Stimulated activated CD4-positive, alpha-beta T cell treated with anti-CD3 and anti-CD28 coated beads, Interleukin-4, amount 100 ng/mL, for 1 hour (primary cell): ENCODE data around the gene GNAS-AS1.

Experiments
- DNase-seq: peaks from one replicate; pipeline ENCODE4 v3.0.0-alpha.2; 2020

Gene GNAS-AS1

GRCh38 chr20:58807801-58808200 lies 42.9 kb downstream of the GNAS-AS1 start:
- no peak for DNase-seq

GRCh38 chr20:58803533-58803932 lies 47.2 kb downstream of the GNAS-AS1 start:
- no peak for DNase-seq

DNA sequence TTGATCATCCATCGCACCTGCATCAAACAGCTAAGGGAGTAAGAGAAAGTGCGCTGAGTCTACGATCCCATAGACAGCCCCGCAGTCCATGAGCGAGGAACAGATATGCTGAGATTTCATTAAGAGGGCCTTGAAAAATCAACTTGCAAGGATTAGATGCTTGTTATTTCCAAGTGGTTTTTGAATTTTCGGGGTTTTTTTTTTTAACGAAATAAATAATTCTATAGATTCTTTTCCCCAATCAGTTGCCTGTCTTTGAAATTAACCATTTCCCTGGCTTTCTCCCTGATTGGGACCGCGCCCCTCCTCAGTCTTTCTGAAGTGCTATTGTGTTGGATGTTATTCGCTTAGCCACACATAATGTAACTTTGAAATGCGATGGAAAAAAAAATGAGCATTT lies 48.6 kb downstream of the GNAS-AS1 start:
- DNase-seq, result no peak

DNA sequence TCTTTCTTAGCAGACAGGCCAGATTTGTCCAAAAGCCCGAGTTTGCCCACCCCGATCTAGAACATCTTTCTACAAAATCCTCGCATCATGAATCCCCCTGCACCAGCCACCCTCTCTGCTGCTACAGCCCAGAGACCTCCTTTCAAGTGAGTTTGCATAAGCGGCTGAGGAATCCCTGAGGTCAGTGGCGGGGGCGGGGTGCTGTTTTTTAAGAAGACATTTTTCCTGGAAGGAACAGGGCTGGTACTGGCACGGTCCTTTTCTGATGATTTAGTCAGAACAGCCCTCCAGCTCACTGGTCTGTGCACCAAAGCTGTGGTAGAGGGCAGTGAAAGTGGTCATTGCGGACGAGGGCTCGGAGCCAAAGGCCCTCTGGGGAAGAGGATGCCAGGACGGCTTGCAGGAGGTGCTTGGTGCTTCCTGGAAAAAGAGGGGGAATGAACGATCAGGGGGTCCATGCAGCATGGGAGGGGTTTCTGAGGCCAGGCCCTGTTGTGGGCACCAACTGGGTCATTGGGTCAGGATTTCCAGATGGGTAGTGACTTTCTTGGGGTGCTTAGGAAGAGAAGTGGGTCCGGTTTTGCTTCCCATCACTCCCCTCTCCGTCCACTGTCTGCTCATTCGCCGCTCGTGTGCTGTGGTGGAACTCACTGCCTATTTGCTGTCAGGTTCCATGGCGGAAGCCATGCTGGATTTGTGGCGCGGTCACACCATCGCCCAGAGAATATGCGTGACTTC lies 50.4 kb downstream of the GNAS-AS1 start:
- no peak for DNase-seq

GRCh38 chr20:58797371-58798338 lies 53.0 kb downstream of the GNAS-AS1 start:
- no peak for DNase-seq

DNA sequence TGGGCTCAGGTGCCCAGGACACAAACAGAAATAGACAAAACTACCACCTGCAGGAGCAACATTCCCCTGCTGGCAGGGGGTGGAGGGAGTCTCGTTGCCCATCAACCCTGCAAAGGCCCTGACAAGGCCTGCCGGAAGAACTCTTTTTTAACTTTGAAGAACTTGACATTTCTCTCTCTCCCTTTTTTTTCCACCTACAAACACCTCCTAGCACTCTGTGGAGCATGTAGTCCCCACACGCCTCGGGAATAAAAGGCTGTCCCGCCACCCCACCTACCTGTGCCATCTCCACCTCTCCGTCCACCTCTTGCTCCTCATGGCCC lies 54.8 kb downstream of the GNAS-AS1 start:
- DNase-seq, result no peak

DNA sequence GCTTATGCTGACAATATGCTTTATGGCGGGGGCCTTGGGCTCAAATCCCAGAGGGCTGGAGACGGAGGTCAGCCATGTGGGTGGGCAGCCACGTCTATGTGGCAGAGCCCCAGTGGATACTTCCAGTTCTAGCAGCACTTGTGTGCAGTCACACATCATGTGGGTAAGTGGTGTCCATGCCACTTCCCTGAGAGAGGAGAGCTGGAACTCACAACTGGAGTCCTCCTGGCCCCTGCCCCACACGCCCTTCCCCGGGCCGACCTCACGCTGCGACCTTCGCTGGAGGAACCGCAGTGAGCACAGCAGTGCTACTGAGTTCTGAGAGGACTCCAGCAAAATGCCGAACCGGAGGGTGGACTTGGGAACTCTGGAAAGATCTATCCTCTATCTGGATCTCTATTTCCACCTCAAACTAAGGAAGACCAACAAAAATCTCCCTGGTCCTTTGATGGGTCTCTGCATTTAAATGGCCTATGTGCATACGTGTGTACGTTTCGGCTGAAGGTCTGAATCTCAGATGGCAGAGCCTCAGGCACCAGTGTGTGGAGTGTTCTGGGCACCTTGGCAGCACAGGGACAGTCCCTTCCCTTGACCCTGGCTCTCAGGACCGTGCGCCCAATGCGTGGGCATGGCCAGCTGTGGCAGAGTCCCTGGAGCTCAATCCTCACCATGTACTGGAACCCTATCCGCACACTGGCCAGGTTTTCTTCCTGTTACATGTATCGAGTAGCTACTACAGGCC lies 55.4 kb downstream of the GNAS-AS1 start:
- no peak for DNase-seq

DNA sequence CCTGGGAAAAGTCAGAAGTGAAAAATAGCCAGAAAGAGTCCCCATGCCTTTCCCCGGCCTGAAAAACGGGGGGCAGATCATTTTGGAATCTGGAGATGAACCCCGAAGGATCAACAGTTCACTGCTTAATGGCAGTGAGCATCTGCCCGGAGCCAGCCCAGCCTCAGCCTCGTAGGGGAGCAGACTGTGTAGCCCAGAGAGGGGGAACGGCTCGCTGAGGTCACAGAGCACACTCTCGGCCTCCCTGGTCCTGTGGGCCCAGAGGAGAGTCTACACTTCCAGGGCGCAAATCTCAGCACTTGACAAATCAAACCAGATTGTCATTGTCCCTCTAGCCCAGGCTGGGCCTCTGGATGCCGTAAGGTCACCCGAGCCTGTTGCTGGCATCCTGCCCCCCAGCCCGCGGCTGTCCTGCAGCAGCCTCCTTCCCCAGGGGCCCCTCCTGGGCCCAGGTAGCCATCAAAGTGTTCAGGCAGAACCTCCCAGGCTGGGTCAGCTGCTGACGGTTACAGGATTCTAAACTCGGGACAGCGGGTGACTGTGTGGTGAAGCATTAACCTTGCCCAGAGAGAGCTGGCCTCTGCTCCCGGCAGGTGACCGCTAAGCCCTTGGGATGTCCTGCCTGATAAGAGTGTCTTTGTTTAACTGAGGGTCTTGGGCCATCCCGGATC lies 56.1 kb downstream of the GNAS-AS1 start:
- DNase-seq, result no peak

DNA sequence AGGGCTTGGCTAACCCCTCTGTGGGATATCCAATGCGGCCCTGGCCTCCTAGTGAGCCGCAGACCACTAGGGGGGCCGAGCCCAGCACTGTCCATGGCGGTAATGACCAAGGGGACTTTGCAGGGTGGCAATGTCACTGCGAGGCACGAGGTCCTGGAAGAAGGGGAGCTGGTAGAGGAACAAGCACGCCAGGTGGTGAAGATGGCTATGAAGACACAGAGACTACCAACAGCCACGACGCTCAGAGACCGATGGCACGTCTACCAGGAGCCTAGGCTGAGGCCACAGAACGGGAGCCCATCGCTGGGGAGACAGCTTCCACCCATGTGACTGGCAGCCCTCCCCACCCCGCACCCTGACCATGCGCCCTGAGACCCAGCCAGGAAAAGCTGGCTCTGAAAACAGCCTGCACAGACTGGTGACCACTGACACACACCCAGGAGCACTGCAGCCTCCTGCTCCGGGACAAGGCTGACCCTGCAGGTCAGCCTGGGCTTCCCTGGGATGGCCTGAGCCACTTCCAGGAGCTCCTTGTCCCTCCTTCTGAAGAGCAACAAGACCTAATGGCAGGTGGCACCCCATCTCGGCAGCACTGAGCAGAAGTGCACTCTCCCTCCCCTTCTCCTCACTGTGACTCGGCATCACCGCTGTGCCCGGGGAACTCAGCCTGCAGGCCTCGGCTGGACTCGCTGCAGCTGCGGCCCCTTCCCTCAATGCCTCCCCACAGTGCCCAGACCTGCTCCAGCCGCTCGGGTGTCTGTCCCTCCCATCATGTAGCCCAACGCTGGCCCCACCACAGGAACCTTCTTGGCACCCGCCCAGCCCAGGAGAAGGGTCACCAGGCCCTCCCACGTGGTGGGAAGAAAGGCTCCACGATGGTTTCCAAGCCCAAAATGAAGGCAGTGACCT lies 56.9 kb downstream of the GNAS-AS1 start:
- no peak for DNase-seq

DNA sequence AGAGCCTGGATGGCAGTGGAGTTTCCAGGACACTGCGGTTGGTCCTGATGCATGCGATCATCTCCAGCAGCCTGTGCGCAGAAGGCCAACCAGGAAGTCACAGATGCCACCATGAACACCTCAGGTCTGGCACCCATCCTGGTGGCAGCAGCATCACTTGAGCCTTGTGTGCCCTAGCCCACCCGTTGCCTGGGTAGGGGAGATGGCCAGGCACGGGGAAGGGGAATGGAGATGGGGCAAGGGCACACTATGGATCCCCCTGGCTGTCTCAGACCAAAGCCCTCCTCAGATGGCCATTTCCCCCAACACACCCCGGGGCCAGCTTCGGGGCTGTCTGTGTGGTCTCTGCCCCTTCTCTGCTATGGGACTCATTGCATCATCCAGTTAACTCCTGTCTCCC lies 58.3 kb downstream of the GNAS-AS1 start:
- no peak for DNase-seq

GRCh38 chr20:58791286-58791685 lies 59.4 kb downstream of the GNAS-AS1 start:
- DNase-seq, result no peak

GRCh38 chr20:58790454-58790853 lies 60.2 kb downstream of the GNAS-AS1 start:
- DNase-seq, result no peak

GRCh38 chr20:58788896-58789544 lies 61.7 kb downstream of the GNAS-AS1 start:
- no peak for DNase-seq

- DNase-seq, result no peak
These were observed 63.3 kb downstream of the GNAS-AS1 start for GRCh38 chr20:58787211-58788005.

DNA sequence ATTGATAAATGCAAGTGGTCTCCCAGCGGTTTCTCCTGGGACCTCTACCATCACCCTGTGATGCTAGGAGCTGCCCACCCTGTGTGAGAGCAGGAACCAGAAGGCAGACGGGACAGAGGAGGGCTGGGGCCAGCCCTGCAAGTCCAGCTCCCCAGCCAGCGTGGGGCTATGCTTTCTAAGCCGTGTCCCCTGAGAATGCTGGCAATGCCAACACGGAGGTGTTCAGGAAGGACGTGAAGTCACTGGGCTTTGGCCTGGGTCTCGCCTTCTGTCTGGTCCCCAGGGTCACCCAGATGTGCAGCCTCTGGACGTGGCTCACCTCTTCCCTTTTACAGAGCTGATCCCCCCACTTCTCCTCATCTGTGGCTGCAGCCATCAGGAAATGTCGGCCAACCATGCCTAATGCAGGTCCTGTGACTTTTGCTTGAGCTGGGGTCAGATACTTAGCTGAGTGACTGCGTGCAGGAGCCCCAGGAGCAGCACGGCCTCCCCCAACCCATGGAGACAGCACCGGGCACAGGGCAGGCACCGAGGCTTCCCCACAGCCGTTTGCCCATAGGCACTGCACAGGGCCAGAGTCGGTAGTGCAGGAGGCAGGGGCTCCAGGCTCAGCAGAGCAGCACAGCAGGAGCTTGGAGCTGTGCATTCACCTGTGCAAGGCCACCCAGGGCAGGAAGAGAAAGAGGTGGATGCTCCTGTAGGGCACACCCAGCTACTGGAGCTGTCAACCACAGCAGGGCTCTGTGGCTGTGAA lies 66.2 kb downstream of the GNAS-AS1 start:
- no peak for DNase-seq

DNA sequence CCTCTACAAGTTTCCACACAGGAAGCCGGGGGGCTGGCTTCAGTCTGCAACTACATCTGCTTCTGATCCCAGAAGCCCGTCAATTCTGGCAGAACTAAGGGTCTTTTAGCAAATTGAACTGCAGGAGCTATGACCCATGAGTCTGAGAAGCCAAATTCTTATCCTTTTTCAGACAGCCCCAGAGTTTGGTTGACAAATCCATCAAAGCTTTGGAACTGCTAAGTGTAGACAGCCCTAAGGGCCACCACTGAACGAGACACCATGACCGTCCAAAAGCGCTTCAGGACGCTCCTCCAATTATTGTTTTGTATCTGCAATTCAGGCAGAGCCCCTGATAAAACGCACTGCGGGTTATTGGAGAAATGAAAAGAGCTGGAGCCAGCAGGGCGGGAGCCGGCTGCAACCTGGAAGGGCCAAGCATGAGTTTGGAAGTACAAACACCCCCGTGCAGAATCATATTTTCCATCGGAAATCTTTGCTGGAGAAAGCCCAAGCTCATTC lies 67.1 kb downstream of the GNAS-AS1 start:
- DNase-seq, result no peak

- DNase-seq, result no peak
These were observed 69.6 kb downstream of the GNAS-AS1 start for GRCh38 chr20:58781138-58781537.

DNA sequence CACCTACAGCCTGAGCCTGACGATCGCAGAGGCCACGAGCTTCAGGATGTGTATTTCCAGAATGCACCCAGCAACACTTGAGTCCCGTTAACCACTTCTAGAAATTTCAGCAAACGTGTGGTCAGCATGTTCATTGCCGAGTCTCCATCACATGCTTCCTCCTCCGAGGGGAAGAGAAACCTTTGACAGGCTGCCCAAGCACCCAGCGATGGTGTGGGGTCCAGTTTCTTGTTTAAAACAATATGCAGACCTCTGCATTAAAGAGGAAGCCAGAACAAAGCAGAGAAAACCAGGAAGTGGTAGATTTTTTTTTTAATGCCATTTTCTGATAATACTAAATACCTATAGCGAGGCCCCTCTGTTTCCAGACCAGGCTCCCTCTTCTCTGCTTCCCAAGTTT lies 71.9 kb downstream of the GNAS-AS1 start:
- no peak for DNase-seq

DNA sequence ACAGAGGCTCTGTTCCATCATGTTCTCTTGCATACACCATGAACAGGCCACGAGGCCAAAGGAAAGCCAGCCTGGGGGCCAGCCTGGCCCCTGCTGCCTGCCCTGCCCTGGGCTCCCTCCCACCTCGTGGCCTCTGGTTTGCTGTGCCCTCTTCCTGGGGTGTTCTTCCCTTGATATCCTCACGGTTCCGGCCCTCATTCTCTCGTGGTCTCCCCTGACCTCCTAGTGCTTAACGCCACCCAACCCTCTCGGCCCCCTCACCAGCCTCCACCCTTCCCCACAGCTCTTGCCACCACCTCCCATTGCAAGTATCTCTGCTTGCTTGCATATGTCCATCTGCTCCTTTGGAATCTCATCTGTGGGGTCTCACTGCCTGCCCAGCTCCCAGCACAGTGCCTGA lies 73.0 kb downstream of the GNAS-AS1 start:
- no peak for DNase-seq
